Measurements from ENCODE around the gene UBE2H.

GRCh38 chr7:129909669-129910068 is 43.1 kb downstream of the UBE2H start:
- TF ChIP-seq CTCF (IDR thresholded peaks at IDR 0.05): no peak
- no peak for TF ChIP-seq POLR2A (IDR thresholded peaks at IDR 0.05)
- no peak for TF ChIP-seq POLR2AphosphoS5 (IDR thresholded peaks at IDR 0.05; ENCODE audit: insufficient read depth in 1 of 2, low read depth in 1 of 2)
